Body of pancreas (tissue), 4 donors: ENCODE measurements around the gene NOL9.

Source experiments
- CTCF ChIP-seq, 7 experiments: fragments of 450-650 bp in 4 of 7; fragments of 200-600 bp in 3 of 7; sonication (generic) in 3 of 7; IDR thresholded peaks; one replicate each; pipeline ENCODE4 v1.5.1; 2016 to 2019; ENCODE audit warnings: antibody characterized with exemption in 7 of 7
- POLR2A ChIP-seq, 3 donors: fragments of 450-650 bp; IDR thresholded peaks; one replicate each; pipeline ENCODE4 v1.6.1; 2016; ENCODE audit warnings: antibody characterized with exemption in 3 of 3, mild to moderate bottlenecking in 2 of 3

GRCh38 chr1:6538956-6539355 is 15.4 kb downstream of the NOL9 start:
- TF ChIP-seq POLR2A (IDR thresholded peaks at IDR 0.05) (no peak), CTCF (IDR thresholded peaks at IDR 0.05) (no peak)
